Subcutaneous preadipocyte (primary cell): ENCODE measurements around the gene DESI1. TPM values are rescaled to one million over a fixed set of nuclear protein-coding genes. Genes with fewer than 3 reads are reported as not detected.

Source experiments
- small RNA-seq: library from RNA; depleted of rRNA; stranded (forward); fragments of <200 nt; gene quantifications from one replicate; pipeline ENCODE3, GENCODE V24; 2012
- total RNA-seq: library from RNA; depleted of rRNA; stranded (reverse); fragments of >200 nt; gene quantifications from 2 replicates; pipeline ENCODE4 v1.2.3, GENCODE V29; 2012

The DESI1 gene
- total RNA-seq: 24.3 and 29.7 TPM in 2 replicates

DNA sequence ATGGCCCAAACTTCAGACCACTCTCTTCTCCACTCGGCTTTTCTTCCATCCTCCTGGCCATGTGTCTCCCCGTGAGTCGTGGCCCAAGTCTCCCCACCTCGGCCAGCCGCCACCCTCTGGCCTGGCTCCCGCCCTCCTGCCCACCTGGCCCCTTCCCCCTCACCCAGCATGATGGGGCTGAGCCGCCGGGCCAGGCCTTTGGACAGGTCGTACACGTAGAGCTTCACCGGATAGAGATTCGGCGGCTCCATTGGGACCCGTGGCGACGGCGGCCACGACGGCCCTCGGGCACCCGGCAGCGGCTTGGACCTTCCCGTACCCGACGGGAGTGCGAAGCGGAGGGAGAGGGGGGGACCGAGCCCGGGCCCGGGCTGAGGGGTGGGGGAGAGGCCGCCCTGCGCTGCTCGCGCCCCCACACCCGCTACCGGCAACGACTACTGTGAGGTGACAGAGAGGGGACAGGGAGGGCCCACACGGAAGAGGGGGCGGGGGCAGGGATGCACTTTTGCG is at the start of gene DESI1:
DESI1 (minus strand) TSS at position 455 of the 510 bp plus-strand sequence; CDS start at position 251, 204 bp downstream.

GRCh38 chr22:41621099-41621910 is 462 bp upstream of the DESI1 start, which contains the start of gene XRCC6:
TSS of gene XRCC6 (plus strand) at chr22:41621295. CDS start at chr22:41622005, 710 bp downstream.

GRCh38 chr22:41589391-41590241 is 31.2 kb downstream of the DESI1 start, which contains the start of gene PMM1:
TSS of gene PMM1 (minus strand) at chr22:41589840. CDS start at chr22:41589805, 35 bp downstream.

Small RNA genes within 50 kb of the gene (small RNA-seq; reads per million reads assigned to genes)
- not detected for gene RF00019

Other genes starting within 250 kb of the DESI1 start
- 3.7 and 4.4 TPM in 2 replicates for gene TEF, start 239.1 kb downstream of the DESI1 start, total RNA-seq
- 28.7 and 35.8 TPM in 2 replicates for gene TOB2, start 174.2 kb downstream of the DESI1 start, total RNA-seq
- 43.0 and 45.9 TPM in 2 replicates for gene PHF5A, start 152.4 kb downstream of the DESI1 start, total RNA-seq
- 69.4 and 82.9 TPM in 2 replicates for gene ACO2, start 151.9 kb downstream of the DESI1 start, total RNA-seq
- gene POLR3H, start 76.6 kb downstream of the DESI1 start, total RNA-seq: 22.4 and 24.2 TPM in 2 replicates
- gene CSDC2, start 60.0 kb downstream of the DESI1 start, total RNA-seq: 0.20 TPM in 1 of 2 replicates, not detected in the other
- 15.8 and 22.0 TPM in 2 replicates for gene PMM1, start 31.2 kb downstream of the DESI1 start, total RNA-seq
- 272 and 337 TPM in 2 replicates for gene XRCC6, start 252 bp upstream of the DESI1 start, total RNA-seq
- gene SNU13, start 67.8 kb upstream of the DESI1 start, total RNA-seq: 94.8 and 105 TPM in 2 replicates
- 0.37 and 3.1 TPM in 2 replicates for gene MEI1, start 78.5 kb upstream of the DESI1 start, total RNA-seq
- 7.3 and 11.9 TPM in 2 replicates for gene CCDC134, start 179.6 kb upstream of the DESI1 start, total RNA-seq
- 80.1 and 106 TPM in 2 replicates for gene SREBF2, start 212.1 kb upstream of the DESI1 start, total RNA-seq